GM04503 (cell line): ENCODE results near the gene CTNND2.
"Not testable (repeated sequence)": the region's sequence is repeated elsewhere in the genome, so short reads cannot be mapped to it uniquely, and the experiment has no call there.

ENCODE experiments used
- DNase-seq: peaks from one replicate; pipeline ENCODE4 v3.0.0-alpha.2; 2012; ENCODE audit warnings: low read depth

CTNND2 gene

GRCh38 chr5:11656916-11657315 is 247.3 kb downstream of the CTNND2 start:
- DNase-seq = no peak

- no peak for DNase-seq
These were observed 248.6 kb downstream of the CTNND2 start for GRCh38 chr5:11655681-11656080.

- no peak for DNase-seq
These were observed 253.3 kb downstream of the CTNND2 start for GRCh38 chr5:11650936-11651335.

- DNase-seq = no peak
These were observed 258.1 kb downstream of the CTNND2 start for GRCh38 chr5:11646141-11646540.

- DNase-seq = no peak
These were observed 261.8 kb downstream of the CTNND2 start for GRCh38 chr5:11642438-11642837.

- no peak for DNase-seq
These were observed 263.9 kb downstream of the CTNND2 start for GRCh38 chr5:11640158-11640873.

GRCh38 chr5:11622785-11623184 is 281.5 kb downstream of the CTNND2 start:
- no peak for DNase-seq

GRCh38 chr5:11620172-11620571 is 284.1 kb downstream of the CTNND2 start:
- no peak for DNase-seq

GRCh38 chr5:11619339-11620024 is 284.8 kb downstream of the CTNND2 start:
- no peak for DNase-seq

- DNase-seq = no peak
These were observed 287.2 kb downstream of the CTNND2 start for GRCh38 chr5:11617080-11617479.

GRCh38 chr5:11616624-11617023 is 287.6 kb downstream of the CTNND2 start:
- DNase-seq = not testable (repeated sequence)

- DNase-seq = no peak
These were observed 293.2 kb downstream of the CTNND2 start for GRCh38 chr5:11611011-11611410.

GRCh38 chr5:11609570-11610303 is 294.5 kb downstream of the CTNND2 start:
- DNase-seq = no peak

GRCh38 chr5:11608530-11608929 is 295.7 kb downstream of the CTNND2 start:
- DNase-seq = no peak

- DNase-seq = no peak
These were observed 296.2 kb downstream of the CTNND2 start for GRCh38 chr5:11607944-11608483.

GRCh38 chr5:11602298-11602697 is 301.9 kb downstream of the CTNND2 start:
- no peak for DNase-seq

- DNase-seq = no peak
These were observed 304.7 kb downstream of the CTNND2 start for GRCh38 chr5:11599499-11599898.

- DNase-seq = no peak
These were observed 307.6 kb downstream of the CTNND2 start for GRCh38 chr5:11596657-11597071.

GRCh38 chr5:11596185-11596584 is 308.1 kb downstream of the CTNND2 start:
- no peak for DNase-seq

GRCh38 chr5:11595045-11595444 is 309.2 kb downstream of the CTNND2 start:
- DNase-seq = no peak

- no peak for DNase-seq
These were observed 310.2 kb downstream of the CTNND2 start for GRCh38 chr5:11594021-11594420.

GRCh38 chr5:11590475-11590874 is 313.8 kb downstream of the CTNND2 start:
- no peak for DNase-seq

GRCh38 chr5:11588803-11589202 is 315.4 kb downstream of the CTNND2 start:
- DNase-seq = no peak
